ENCODE data around the gene SIDT1.
A peak's percentile ranks its signal among the peaks of the same experiment; 100 is the strongest.

Gene SIDT1

DNA sequence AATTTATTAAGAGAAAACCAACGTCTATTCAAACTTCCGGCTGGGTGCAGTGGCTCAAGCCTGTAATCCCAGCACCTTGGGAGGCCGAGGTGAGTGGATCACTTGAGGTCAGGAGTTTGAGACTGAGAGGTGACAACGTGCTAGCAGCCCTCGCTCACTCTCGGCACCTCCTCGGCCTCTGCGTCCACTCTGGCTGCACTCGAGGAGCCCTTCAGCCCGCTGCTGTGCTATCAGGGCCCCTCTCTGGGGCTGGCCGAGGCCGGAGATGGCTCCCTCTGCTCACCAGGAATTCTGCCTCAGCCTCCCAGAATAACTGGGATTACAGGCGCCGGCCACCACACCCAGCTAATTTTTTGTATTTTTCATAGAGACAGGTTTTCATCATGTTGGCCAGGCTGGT is 105.4 kb downstream of the SIDT1 start:
- no peak for DNase-seq

- DNase-seq = no peak
Observed at GRCh38 chr3:113638910-113639309, 106.6 kb downstream of the SIDT1 start.

DNA sequence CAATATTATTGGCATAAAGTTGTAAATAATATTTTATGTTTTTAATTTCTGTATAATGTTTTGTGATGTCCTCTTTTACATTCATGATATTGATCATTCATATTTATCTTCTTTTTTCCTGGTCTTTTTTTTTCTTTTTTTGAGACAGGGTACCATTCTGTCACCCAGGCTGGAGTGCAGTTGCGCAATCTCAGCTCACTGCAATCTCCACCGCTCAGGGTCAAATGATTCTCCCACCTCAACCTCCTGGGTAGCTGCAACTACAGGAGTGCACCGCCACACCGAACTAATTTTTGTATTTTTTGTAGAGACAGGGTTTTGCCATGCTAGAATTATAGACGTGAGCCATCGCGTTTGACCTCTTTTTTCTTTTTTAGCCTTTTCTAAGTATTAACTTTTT is 111.2 kb downstream of the SIDT1 start:
- no peak for DNase-seq

- no peak for DNase-seq
Observed at GRCh38 chr3:113648524-113648923, 116.2 kb downstream of the SIDT1 start.

DNA sequence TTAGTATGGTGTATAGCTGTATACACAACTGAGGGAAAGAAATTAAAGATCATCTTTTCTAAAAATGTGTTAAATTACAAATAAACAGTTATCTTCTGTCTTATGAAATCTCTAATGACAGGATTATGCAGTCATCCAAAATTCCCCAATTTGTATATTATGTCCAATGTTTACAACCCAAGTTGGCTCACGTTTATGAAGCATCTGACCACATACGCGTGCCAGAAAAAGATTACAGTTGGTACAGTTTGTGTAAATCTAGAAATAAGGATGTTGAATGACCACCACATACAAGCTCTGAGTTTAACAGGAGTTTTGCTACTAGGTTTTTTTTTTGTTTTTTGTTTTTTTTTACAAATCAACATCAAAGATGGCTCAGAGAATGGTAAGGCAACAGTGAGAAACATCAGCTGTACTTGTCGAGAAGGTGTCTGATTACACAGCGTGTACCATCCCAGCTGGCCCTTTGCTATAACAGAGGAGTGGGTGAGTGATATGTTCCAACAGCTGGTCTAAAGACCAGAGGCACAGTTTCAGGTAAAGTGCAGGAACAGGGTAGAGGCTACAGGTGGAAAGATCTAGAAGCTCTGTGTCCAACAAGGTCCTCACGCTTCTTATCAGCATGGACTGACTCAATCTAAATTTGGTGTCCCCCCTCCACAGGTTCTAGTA is 117.0 kb downstream of the SIDT1 start:
- no peak for DNase-seq

DNA sequence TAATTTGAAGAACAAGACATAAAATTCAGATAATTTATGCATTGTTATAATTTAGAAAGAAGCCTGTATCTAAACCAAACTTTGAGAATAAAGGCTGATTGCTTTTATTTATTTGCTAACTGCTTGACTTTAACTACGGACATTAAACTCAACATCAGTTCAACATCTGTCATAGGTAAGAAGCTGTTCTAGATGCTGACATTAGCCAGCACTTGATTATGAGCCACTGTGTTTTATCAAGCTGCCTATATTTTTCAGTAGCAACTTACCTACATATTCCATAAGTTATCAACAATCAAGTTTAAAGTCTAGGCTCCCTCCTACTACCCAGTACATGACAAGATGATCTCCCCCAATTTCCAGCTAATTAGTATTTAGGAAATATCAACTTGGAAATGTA is 122.0 kb downstream of the SIDT1 start:
- DNase-seq = no peak

- DNase-seq = no peak
Observed at GRCh38 chr3:113654851-113655250, 122.5 kb downstream of the SIDT1 start.

DNA sequence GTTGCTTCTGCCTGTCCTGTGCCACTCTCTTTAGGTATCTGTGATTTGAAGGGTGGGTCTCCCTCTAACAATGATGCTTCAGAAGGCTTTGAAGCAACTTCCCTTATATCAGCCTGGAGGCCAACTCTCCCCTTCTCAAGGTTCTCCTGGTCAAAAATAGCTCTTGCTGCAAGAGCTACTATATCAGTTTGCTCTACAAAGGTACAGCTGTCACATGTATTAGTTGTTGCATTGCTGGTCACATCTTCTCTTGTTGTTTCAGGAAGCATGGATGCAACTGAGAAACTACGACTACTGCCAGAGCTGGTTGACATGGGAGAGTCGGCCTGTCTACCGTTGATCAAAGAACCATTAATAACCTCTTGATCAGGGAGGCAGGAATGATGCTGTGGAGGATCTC is 125.8 kb downstream of the SIDT1 start:
- DNase-seq = no peak

GRCh38 chr3:113659101-113659541 is 126.8 kb downstream of the SIDT1 start:
- peak in 1 of 5 experiments; percentile 9 for DNase-seq

GRCh38 chr3:113659996-113660395 is 127.6 kb downstream of the SIDT1 start:
- no peak for DNase-seq

DNA sequence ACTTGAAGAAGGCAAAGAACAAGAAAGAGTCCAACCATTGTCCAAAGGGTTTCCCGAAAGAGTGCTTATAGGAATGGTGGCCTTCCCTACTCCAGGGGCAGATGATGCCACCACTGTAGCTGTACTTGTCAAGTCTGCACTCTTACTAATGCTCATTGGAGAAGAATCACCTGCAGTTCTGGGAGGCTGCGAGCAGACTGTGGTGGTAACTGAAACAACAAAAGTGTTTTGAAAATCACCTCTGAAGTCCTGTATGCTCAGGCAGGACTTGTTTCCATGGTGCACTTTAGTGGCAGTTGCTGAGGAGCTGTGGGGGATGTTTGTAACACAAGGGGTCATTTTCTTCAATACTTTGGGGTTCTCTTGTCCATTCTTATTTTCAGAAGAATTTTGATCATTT is 128.1 kb downstream of the SIDT1 start:
- DNase-seq = no peak

DNA sequence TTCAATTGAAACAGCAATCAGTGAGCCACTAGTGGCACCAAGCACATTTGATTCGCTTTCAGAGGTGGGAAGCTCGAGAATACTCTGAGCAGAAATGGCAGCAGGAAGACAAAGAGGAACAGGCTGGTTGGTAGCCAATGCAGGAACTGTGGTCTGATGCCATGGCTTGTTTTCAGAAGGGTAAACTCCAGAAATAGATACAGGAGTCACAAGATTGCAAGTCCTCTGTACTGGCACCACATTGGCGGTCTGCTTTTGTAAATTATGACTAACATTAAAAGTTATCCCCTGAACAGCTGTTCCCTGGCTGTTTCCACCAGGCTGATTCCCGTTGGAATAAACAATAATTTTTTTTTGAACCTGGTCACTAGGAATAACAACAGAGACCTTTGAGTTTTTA is 128.5 kb downstream of the SIDT1 start:
- DNase-seq = no peak

DNA sequence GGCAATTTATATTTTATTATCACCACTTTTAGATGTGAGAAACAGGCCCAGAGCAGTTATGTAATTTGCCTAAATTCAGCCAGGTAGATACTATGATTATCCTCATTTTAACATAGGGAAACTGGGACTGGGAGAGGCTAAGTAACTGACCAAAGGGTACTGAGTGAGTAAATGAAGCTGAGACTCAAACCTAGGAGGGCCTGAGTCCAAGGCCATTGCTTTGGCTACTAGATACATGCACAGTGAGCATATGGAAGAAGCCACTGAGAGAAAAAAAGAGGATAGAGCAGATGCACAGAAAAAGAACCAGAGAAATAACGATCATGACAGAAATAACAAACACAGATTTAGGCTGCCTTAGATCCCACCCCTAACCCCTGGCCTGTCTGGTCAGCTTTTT is 130.5 kb downstream of the SIDT1 start:
- DNase-seq = no peak

- DNase-seq = no peak
Observed at GRCh38 chr3:113663324-113663750, 131.0 kb downstream of the SIDT1 start.

GRCh38 chr3:113663761-113664160 is 131.4 kb downstream of the SIDT1 start:
- no peak for DNase-seq

- no peak for DNase-seq
Observed at GRCh38 chr3:113664523-113665094, 132.3 kb downstream of the SIDT1 start.

- no peak for DNase-seq
Observed at GRCh38 chr3:113668015-113668414, 135.7 kb downstream of the SIDT1 start.

GRCh38 chr3:113673593-113673992 is 141.2 kb downstream of the SIDT1 start:
- no peak for DNase-seq

GRCh38 chr3:113676261-113676660 is 143.9 kb downstream of the SIDT1 start:
- DNase-seq = no peak

- no peak for DNase-seq
Observed at GRCh38 chr3:113677737-113678136, 145.4 kb downstream of the SIDT1 start.

DNA sequence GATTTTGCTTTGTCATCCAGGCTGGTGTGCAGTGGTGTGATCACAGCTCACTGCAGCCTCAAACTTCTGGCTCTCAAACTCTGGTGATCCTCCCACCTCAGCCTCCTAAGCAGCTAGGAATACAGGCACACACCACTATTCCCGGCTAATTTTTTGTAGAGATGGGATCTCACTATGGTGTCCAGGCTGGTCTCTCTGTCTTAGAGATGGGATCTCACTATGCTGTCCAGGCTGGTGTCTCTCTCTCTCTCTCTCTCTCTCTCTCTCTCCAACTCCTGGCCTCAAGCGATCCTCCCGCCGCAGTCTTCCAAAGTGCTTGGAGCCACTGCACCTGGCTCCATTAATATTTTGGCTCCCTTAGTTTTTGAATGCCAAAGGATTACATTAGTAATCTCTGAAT is 146.4 kb downstream of the SIDT1 start:
- DNase-seq = no peak

Data from T-helper 2 cell (primary cell).